Ectodermal cell (in vitro differentiated cells): ENCODE results near the gene TOP1.

Experiments used
- H3K27ac ChIP-seq: 2 replicates; pipeline ENCODE4 v1.7.0; 2013; ENCODE audit warnings: mild to moderate bottlenecking, low read depth, low read length; ENCODE audit not compliant: insufficient read depth, poor library complexity, severe bottlenecking
- H3K27me3 ChIP-seq: 2 replicates; pipeline ENCODE4 v1.7.0; 2013; ENCODE audit warnings: mild to moderate bottlenecking, low read length; ENCODE audit not compliant: insufficient read depth, control insufficient read depth, poor library complexity, severe bottlenecking
- H3K36me3 ChIP-seq: one replicate; pipeline ENCODE4 v1.7.0; 2013; ENCODE audit warnings: low read length; ENCODE audit not compliant: control insufficient read depth, insufficient read depth
- H3K4me1 ChIP-seq: one replicate; pipeline ENCODE4 v1.7.0; 2013; ENCODE audit warnings: low read length; ENCODE audit not compliant: control insufficient read depth, insufficient read depth
- H3K4me3 ChIP-seq: 2 replicates; pipeline ENCODE4 v1.7.0; 2013; ENCODE audit warnings: low read depth, low read length, control low read depth; ENCODE audit not compliant: insufficient read depth
- H3K9me3 ChIP-seq: 2 replicates; pipeline ENCODE4 v1.7.0; 2013; ENCODE audit warnings: mild to moderate bottlenecking, low read length, moderate library complexity; ENCODE audit not compliant: control insufficient read depth
- WGBS, 2 experiments: methylation state at CpG; one replicate each; pipeline ENCODE4 v1.1.7; 2013; ENCODE audit warnings: missing lambda C conversion rate in 2 of 2; 5-methylcytosine and 5-hydroxymethylcytosine counted together

Gene TOP1

DNA sequence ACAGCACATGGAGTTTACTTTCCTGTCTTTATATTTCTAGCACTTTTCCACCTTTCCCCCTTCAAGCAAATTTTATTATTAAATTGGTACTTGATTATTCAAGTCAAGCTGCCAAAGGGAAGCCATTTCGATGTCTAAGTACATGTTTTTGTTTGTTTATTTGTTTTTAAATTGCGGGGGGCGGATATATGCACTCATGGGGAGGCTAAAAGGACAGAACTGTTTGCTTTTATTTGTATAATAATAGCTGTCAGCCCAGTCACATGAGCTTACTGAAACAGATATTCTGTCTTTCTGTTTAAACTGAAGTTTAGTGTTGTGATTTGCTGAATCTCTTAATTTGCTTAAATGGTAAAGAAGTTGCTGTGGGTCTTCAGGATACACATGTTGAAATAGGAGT, 59.2 kb downstream of the TOP1 start:
- 94 to 97% methylated on average over 3 of the region's 3 CpGs for WGBS, 2 experiments
- H3K36me3 ChIP-seq, result peaks cover 19% of the 10 kb centered on the region

DNA sequence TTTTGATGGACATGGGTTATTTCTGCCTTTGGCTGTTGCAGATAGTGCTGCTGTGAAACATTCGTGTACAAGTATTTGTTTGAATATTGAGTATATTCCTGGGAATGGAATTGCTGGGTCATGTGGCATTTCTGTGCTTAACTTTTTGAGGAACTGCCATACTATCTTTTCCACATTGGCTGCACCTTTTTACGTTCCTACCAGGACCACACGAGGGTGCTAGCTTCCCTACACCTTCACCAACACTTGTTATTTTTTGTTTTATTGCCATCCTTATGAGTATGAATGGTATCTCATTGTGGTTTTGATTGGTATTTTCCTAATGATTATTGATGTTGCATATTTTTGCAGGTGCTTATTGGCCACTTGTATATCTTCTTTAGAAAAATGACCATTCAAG, 60.9 kb downstream of the TOP1 start:
- Histone ChIP-seq H3K27ac (no peak overlapping the region), H3K4me1 (no peaks in the 10 kb centered on the region), H3K9me3 (no peaks in the 10 kb centered on the region), H3K36me3 (peaks cover 28% of the 10 kb centered on the region), H3K27me3 (no peaks in the 10 kb centered on the region), H3K4me3 (no peak overlapping the region)
- 93% methylated on average over 2 to 3 of the region's 3 CpGs for WGBS, 2 experiments

More for the DNA sequence above, 59.2 kb downstream of the TOP1 start:
- H3K27me3 ChIP-seq, result no peaks in the 10 kb centered on the region
- no peak overlapping the region for H3K27ac ChIP-seq
- no peaks in the 10 kb centered on the region for H3K9me3 ChIP-seq
- no peaks in the 10 kb centered on the region for H3K4me1 ChIP-seq
- H3K4me3 ChIP-seq, result no peak overlapping the region

GRCh38 chr20:41091927-41092326, 63.3 kb downstream of the TOP1 start:
- Histone ChIP-seq H3K9me3 (no peaks in the 10 kb centered on the region), H3K4me1 (no peaks in the 10 kb centered on the region), H3K27me3 (no peaks in the 10 kb centered on the region), H3K36me3 (peaks cover 28% of the 10 kb centered on the region), H3K4me3 (no peak overlapping the region), H3K27ac (no peak overlapping the region)
- 90 to 92% methylated on average over 4 of the region's 4 CpGs for WGBS, 2 experiments

DNA sequence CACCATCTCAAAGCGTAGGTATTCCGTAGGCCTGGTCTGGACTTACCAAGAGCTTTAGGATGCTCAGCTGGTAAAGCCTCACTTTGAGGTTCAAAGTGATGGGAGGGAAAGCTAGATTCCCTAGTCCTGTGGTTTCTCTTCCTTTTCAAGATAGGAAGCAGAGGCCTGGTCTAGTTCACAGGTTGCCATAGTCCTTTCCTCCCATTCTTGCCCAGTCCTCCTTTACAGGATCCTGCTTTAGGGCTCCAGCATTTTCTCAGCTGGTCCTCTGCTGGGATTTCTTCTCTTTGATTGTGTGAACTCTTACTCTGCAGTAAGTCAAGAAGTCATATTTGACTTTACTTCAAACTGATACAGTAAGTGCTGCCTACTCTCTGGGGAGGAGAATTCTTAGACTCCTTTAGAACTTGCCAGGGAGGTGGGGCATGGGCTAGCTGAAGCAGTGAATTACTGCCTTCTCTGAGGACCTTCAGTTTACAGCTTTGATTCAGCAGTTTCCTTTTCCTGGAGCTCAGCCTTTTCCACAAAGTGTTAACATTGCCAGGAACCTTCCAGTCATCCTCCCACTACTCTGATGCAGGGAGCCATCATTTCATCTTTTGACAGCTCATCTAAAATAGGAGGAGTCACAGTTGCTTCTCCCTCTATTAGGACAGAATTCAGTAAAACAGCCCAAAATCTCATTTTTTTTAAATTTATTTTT, 65.9 kb downstream of the TOP1 start:
- H3K36me3 ChIP-seq, result peaks cover 39% of the 10 kb centered on the region

GRCh38 chr20:41095110-41095969, 66.7 kb downstream of the TOP1 start:
- 57 to 80% methylated on average over 5 to 7 of the region's 7 CpGs for WGBS, 2 experiments
- Histone ChIP-seq H3K4me1 (no peaks in the 10 kb centered on the region), H3K27ac (no peak overlapping the region), H3K27me3 (no peaks in the 10 kb centered on the region), H3K9me3 (no peaks in the 10 kb centered on the region), H3K4me3 (no peak overlapping the region), H3K36me3 (peaks cover 47% of the 10 kb centered on the region)

More for the DNA sequence above, 65.9 kb downstream of the TOP1 start:
- Histone ChIP-seq H3K9me3 (no peaks in the 10 kb centered on the region), H3K27ac (peak overlapping the region; percentile 2), H3K27me3 (no peaks in the 10 kb centered on the region), H3K4me1 (no peaks in the 10 kb centered on the region), H3K4me3 (no peak overlapping the region)
- WGBS, 2 experiments, result 96 to 97% methylated on average over 2 of the region's 2 CpGs

- H3K9me3 ChIP-seq, result no peaks in the 10 kb centered on the region
- H3K4me3 ChIP-seq, result no peak overlapping the region
- no peak overlapping the region for H3K27ac ChIP-seq
- H3K36me3 ChIP-seq, result peaks cover 60% of the 10 kb centered on the region
- 89 to 96% methylated on average over 2 to 3 of the region's 4 CpGs for WGBS, 2 experiments
- H3K27me3 ChIP-seq, result no peaks in the 10 kb centered on the region
- no peaks in the 10 kb centered on the region for H3K4me1 ChIP-seq
Measured at GRCh38 chr20:41098703-41099250, 70.2 kb downstream of the TOP1 start.

GRCh38 chr20:41100001-41100480, 71.4 kb downstream of the TOP1 start:
- Histone ChIP-seq H3K4me3 (no peak overlapping the region), H3K9me3 (no peaks in the 10 kb centered on the region), H3K27ac (no peak overlapping the region), H3K4me1 (no peaks in the 10 kb centered on the region), H3K27me3 (no peaks in the 10 kb centered on the region), H3K36me3 (peaks cover 70% of the 10 kb centered on the region)
- WGBS, 2 experiments, result 96 to 97% methylated on average over 9 of the region's 9 CpGs

DNA sequence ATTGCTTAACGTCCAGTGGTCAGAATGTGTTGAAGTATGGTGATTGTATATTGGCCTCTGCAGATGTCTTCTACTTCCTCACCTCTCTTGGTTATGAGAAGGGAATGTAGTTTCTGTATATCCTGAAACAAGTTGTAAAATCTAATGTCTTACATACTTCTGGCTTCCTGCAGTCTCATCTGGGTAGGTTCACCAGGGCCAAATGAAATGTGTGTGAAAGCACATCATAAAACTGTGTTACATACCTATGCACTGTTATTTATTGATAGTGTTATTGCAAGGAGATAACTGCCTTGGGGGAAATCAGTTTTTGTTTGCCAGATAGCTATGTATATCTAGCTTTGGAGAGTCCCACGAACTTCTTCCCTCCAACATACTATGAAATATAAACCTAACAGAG, 73.0 kb downstream of the TOP1 start:
- Histone ChIP-seq H3K36me3 (peaks cover 65% of the 10 kb centered on the region), H3K4me3 (no peak overlapping the region), H3K27ac (no peak overlapping the region), H3K27me3 (no peaks in the 10 kb centered on the region), H3K9me3 (no peaks in the 10 kb centered on the region), H3K4me1 (no peaks in the 10 kb centered on the region)
- 90 to 100% methylated on average over 1 to 2 of the region's 2 CpGs for WGBS, 2 experiments

GRCh38 chr20:41108531-41108930, 79.9 kb downstream of the TOP1 start:
- H3K27ac ChIP-seq, result no peak overlapping the region
- H3K27me3 ChIP-seq, result no peaks in the 10 kb centered on the region
- H3K9me3 ChIP-seq, result no peaks in the 10 kb centered on the region
- peaks cover 46% of the 10 kb centered on the region for H3K36me3 ChIP-seq
- WGBS, 2 experiments, result 97% methylated on average over 1 of the region's 1 CpG
- H3K4me3 ChIP-seq, result no peak overlapping the region
- no peaks in the 10 kb centered on the region for H3K4me1 ChIP-seq

DNA sequence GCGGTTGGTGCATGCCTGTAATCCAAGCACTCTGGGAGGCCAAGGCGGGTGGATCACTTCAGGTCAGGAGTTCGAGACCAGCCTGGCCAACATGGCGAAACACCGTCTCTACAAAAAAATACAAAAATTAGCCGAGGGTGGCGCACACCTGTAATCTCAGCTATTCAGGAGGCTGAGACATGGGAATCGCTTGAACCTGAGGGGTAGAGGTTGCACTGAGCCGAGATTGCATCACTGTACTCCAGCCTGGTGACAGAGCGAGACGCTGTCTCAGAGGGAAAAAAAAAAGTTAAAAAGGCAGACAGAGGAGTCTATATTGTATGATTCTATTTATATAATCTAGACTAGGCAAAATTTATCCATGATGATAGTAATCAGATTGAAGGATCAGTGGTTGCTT, 81.4 kb downstream of the TOP1 start:
- H3K27me3 ChIP-seq, result no peaks in the 10 kb centered on the region
- H3K36me3 ChIP-seq, result peaks cover 48% of the 10 kb centered on the region
- no peak overlapping the region for H3K4me3 ChIP-seq
- no peak overlapping the region for H3K27ac ChIP-seq
- WGBS, 2 experiments, result 90 to 95% methylated on average over 11 of the region's 11 CpGs
- no peaks in the 10 kb centered on the region for H3K4me1 ChIP-seq
- H3K9me3 ChIP-seq, result no peaks in the 10 kb centered on the region
